Tibial nerve (tissue), 4 donors: Measurements from ENCODE around the gene IMPA2. TPM values are rescaled to one million over a fixed set of nuclear protein-coding genes. Genes with fewer than 3 reads are reported as not detected.

Source experiments
- DNase-seq, 2 donors: peaks; one replicate each; pipeline ENCODE4 v3.0.0-alpha.2; 2019; ENCODE audit warnings: low spot score in 2 of 2
- H3K27ac ChIP-seq, 4 donors: fragments of 200-600 bp; sonication (generic) in 3 of 4; one replicate each; pipeline ENCODE4 v1.5.1; 2017 to 2019; ENCODE audit warnings: mild to moderate bottlenecking in 1 of 4
- H3K27me3 ChIP-seq, 2 donors: fragments of 200-600 bp; sonication (generic) in 1 of 2; one replicate each; pipeline versions ENCODE4 v1.5.1 to v1.6.0; 2017 to 2019
- H3K36me3 ChIP-seq, 3 donors: fragments of 200-600 bp; sonication (generic); one replicate each; pipeline ENCODE4 v1.5.1; 2018 to 2019
- H3K4me1 ChIP-seq, 4 donors: fragments of 200-600 bp; sonication (generic) in 3 of 4; one replicate each; pipeline ENCODE4 v1.5.1; 2017 to 2019
- H3K4me3 ChIP-seq, 4 donors: fragments of 200-600 bp; sonication (generic) in 3 of 4; one replicate each; pipeline ENCODE4 v1.5.1; 2017 to 2019; ENCODE audit warnings: mild to moderate bottlenecking in 1 of 4, moderate library complexity in 1 of 4
- H3K9me3 ChIP-seq, 4 donors: fragments of 200-600 bp; sonication (generic) in 3 of 4; one replicate each; pipeline ENCODE4 v1.5.1; 2017 to 2019
- EP300 ChIP-seq, 2 donors: sonication (generic); formaldehyde crosslinking; IDR thresholded peaks; one replicate each; pipeline ENCODE4 v1.6.1; 2017; ENCODE audit warnings: antibody characterized with exemption in 2 of 2, mild to moderate bottlenecking in 1 of 2
- POLR2A ChIP-seq, 2 donors: fragments of 450-650 bp; IDR thresholded peaks; one replicate each; pipeline ENCODE4 v1.6.1; 2017; ENCODE audit warnings: antibody characterized with exemption in 2 of 2, mild to moderate bottlenecking in 2 of 2, moderate library complexity in 2 of 2
- WGBS, 2 donors: methylation state at CpG; one replicate each; pipeline ENCODE4 v1.1.5; 2018; 5-methylcytosine and 5-hydroxymethylcytosine counted together
- total RNA-seq, 4 donors: library from RNA; depleted of rRNA; stranded (reverse); fragments of >200 nt; gene quantifications; one replicate each; pipeline ENCODE4 v1.1.0, GENCODE V29; 2016
- TF ChIP-seq, protein P1 (sequence below), 5 experiments: fragments of 200-600 bp in 3 of 5; fragments of 450-650 bp in 2 of 5; sonication (generic) in 3 of 5; IDR thresholded peaks; one replicate each; pipeline ENCODE4 v1.5.1; 2016 to 2019; ENCODE audit warnings: antibody characterized with exemption in 5 of 5, mild to moderate bottlenecking in 3 of 5, moderate library complexity in 2 of 5

The IMPA2 gene
- total RNA-seq, 4 donors from 2014 or later: 12.7 to 62.4 (median 36.2) TPM

GRCh38 chr18:12043811-12044210 lies 62.5 kb downstream of the IMPA2 start:
- Histone ChIP-seq H3K27ac (no peak overlapping the region), H3K36me3 (no peaks in the 10 kb centered on the region), H3K4me3 (no peak overlapping the region), H3K4me1 (no peaks in the 10 kb centered on the region), H3K9me3 (no peaks in the 10 kb centered on the region), H3K27me3 (no peaks in the 10 kb centered on the region)
- TF ChIP-seq POLR2A (IDR thresholded peaks at IDR 0.05) (no peak), EP300 (IDR thresholded peaks at IDR 0.05) (no peak)
- TF ChIP-seq, protein P1, sequence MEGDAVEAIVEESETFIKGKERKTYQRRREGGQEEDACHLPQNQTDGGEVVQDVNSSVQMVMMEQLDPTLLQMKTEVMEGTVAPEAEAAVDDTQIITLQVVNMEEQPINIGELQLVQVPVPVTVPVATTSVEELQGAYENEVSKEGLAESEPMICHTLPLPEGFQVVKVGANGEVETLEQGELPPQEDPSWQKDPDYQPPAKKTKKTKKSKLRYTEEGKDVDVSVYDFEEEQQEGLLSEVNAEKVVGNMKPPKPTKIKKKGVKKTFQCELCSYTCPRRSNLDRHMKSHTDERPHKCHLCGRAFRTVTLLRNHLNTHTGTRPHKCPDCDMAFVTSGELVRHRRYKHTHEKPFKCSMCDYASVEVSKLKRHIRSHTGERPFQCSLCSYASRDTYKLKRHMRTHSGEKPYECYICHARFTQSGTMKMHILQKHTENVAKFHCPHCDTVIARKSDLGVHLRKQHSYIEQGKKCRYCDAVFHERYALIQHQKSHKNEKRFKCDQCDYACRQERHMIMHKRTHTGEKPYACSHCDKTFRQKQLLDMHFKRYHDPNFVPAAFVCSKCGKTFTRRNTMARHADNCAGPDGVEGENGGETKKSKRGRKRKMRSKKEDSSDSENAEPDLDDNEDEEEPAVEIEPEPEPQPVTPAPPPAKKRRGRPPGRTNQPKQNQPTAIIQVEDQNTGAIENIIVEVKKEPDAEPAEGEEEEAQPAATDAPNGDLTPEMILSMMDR (IDR thresholded peaks at IDR 0.05): no peak
- 61 to 70% methylated on average over 7 of the region's 7 CpGs for WGBS, 2 donors
- no peak for DNase-seq

DNA sequence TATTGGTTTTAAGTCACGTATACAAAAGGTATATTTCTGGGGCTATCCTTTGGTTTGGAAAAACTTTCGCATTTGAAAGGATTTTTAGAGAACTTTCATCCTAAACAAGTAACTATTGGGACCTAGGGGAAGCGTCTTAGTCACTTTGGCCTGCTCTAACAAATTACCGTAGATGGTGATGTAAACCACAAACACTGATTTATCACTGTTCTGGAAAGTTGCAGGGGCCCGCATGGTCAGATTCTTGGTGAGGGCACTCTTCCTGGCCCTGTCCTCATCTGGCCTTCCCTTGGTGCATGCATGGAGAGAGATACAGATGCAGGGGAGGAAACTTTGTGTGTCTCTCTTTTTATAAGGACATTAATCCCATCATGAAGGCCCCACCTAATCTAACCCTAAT lies 63.3 kb downstream of the IMPA2 start:
- no peaks in the 10 kb centered on the region for H3K9me3 ChIP-seq
- TF ChIP-seq POLR2A (IDR thresholded peaks at IDR 0.05) (no peak), EP300 (IDR thresholded peaks at IDR 0.05) (no peak)
- TF ChIP-seq, protein P1 (IDR thresholded peaks at IDR 0.05): no peak
- 75 to 85% methylated on average over 5 of the region's 5 CpGs for WGBS, 2 donors
- H3K27ac ChIP-seq: no peak overlapping the region
- H3K27me3 ChIP-seq: no peaks in the 10 kb centered on the region
- no peak for DNase-seq
- H3K4me3 ChIP-seq: no peak overlapping the region
- H3K36me3 ChIP-seq: no peaks in the 10 kb centered on the region
- H3K4me1 ChIP-seq: no peaks in the 10 kb centered on the region

- no peaks in the 10 kb centered on the region for H3K27me3 ChIP-seq
- H3K9me3 ChIP-seq: no peaks in the 10 kb centered on the region
- TF ChIP-seq, protein P1 (IDR thresholded peaks at IDR 0.05): no peak
- TF ChIP-seq POLR2A (IDR thresholded peaks at IDR 0.05) (no peak), EP300 (IDR thresholded peaks at IDR 0.05) (no peak)
- 86 to 98% methylated on average over 12 to 15 of the region's 15 CpGs for WGBS, 2 donors
- no peak overlapping the region for H3K27ac ChIP-seq
- no peak overlapping the region for H3K4me3 ChIP-seq
- H3K36me3 ChIP-seq: no peaks in the 10 kb centered on the region
- DNase-seq: no peak
- H3K4me1 ChIP-seq: no peaks in the 10 kb centered on the region
Observed at GRCh38 chr18:12046046-12046750, 64.9 kb downstream of the IMPA2 start.

DNA sequence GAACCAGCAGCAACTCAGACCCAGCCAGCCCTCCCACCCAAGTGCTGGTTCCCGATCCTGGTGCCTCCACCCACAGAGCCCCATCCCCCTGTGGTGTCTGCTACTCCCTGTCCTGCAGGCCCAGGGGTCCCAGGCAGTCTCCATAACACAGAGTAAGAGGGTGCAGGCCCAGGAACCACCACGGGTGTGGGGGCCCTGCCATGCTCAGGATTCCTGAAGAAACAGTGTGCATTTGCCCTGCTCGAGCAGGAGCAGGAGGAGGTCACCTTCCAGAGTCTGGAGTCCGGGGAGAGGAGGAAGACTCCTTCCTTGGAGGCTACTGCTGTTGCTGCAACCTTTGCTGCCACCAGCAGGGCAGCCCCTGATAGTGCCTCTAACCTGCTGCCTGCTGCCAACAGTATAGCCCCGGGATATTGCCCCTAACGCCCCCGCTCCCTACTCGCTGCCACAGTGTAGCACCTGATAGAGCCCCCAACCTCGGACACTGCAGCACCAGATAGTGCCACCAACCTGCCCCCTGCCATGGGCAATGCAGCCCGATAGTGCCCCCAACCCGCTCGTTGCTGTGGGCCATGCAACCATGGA lies 65.5 kb downstream of the IMPA2 start:
- no peak for DNase-seq

More for the DNA sequence above, 65.5 kb downstream of the IMPA2 start:
- H3K9me3 ChIP-seq: no peaks in the 10 kb centered on the region
- H3K27ac ChIP-seq: no peak overlapping the region
- no peaks in the 10 kb centered on the region for H3K27me3 ChIP-seq
- H3K4me1 ChIP-seq: no peaks in the 10 kb centered on the region
- no peaks in the 10 kb centered on the region for H3K36me3 ChIP-seq
- no peak overlapping the region for H3K4me3 ChIP-seq
- 80 to 90% methylated on average over 11 to 12 of the region's 12 CpGs for WGBS, 2 donors
- TF ChIP-seq, protein P1 (IDR thresholded peaks at IDR 0.05): no peak
- TF ChIP-seq POLR2A (IDR thresholded peaks at IDR 0.05) (no peak), EP300 (IDR thresholded peaks at IDR 0.05) (no peak)
